Lower leg skin (tissue), 4 donors: ENCODE results near the gene SLC13A3. TPM values are rescaled to one million over a fixed set of nuclear protein-coding genes. Genes with fewer than 3 reads are reported as not detected.

ENCODE experiments used
- DNase-seq, 2 donors: peaks; one replicate each; pipeline ENCODE4 v3.0.0-alpha.2; 2019; ENCODE audit warnings: low spot score in 2 of 2
- H3K4me3 ChIP-seq: fragments of 200-600 bp; sonication (generic); 2 replicates; pipeline ENCODE4 v1.5.1; 2017; ENCODE audit warnings: mild to moderate bottlenecking, low read depth; ENCODE audit not compliant: poor library complexity, severe bottlenecking
- CTCF ChIP-seq, 3 donors: fragments of 450-650 bp; IDR thresholded peaks; one replicate each; pipeline ENCODE4 v1.5.1; 2016; ENCODE audit warnings: antibody characterized with exemption in 3 of 3, mild to moderate bottlenecking in 3 of 3, moderate library complexity in 2 of 3
- POLR2A ChIP-seq, 2 donors: fragments of 450-650 bp; IDR thresholded peaks; one replicate each; pipeline ENCODE4 v1.6.1; 2016 to 2017; ENCODE audit warnings: antibody characterized with exemption in 2 of 2, mild to moderate bottlenecking in 1 of 2, moderate library complexity in 1 of 2
- WGBS, 2 donors: methylation state at CpG; one replicate each; pipeline ENCODE4 v1.1.5; 2018; 5-methylcytosine and 5-hydroxymethylcytosine counted together
- intact Hi-C: fragments of 100-400 bp; cut with DNase I; formaldehyde crosslinking; loops from one replicate; pipeline ENCODE4 v1.15.0; 2023; ENCODE audit warnings: low total_unique reads
- total RNA-seq, 4 donors: library from RNA; depleted of rRNA; stranded (reverse); fragments of >200 nt; gene quantifications; one replicate each; pipeline ENCODE4 v1.1.0, GENCODE V29; 2016

SLC13A3 gene
- total RNA-seq, 4 donors from 2014 or later: 1.4 to 3.3 (median 1.8) TPM

- no peak for TF ChIP-seq POLR2A (IDR thresholded peaks at IDR 0.05)
- no peak for TF ChIP-seq CTCF (IDR thresholded peaks at IDR 0.05)
- H3K4me3 ChIP-seq: no peak overlapping the region
- peak in 1 of 2 donors; percentile 42 for DNase-seq
- WGBS, 2 donors: 69 to 83% methylated on average over 4 of the region's 4 CpGs
- intact Hi-C loops: no loop called here
These were observed 98.5 kb downstream of the SLC13A3 start for GRCh38 chr20:46552460-46553420.

- intact Hi-C loops: no loop called here
- WGBS, 2 donors: 73 to 75% methylated on average over 12 of the region's 12 CpGs
- peak in 1 of 2 donors; percentile 68 for DNase-seq
- H3K4me3 ChIP-seq: no peak overlapping the region
- no peak for TF ChIP-seq POLR2A (IDR thresholded peaks at IDR 0.05)
- TF ChIP-seq CTCF (IDR thresholded peaks at IDR 0.05): no peak
These were observed 99.5 kb downstream of the SLC13A3 start for GRCh38 chr20:46551522-46552381.

- 54 to 56% methylated on average over 6 to 9 of the region's 9 CpGs for WGBS, 2 donors
These were observed 100.8 kb downstream of the SLC13A3 start, which contains the start of gene OCSTAMP for GRCh38 chr20:46550461-46550860. OCSTAMP (minus strand) TSS chr20:46550654; CDS start chr20:46550560, 94 bp downstream.

GRCh38 chr20:46549188-46549972 lies 101.9 kb downstream of the SLC13A3 start:
- WGBS, 2 donors: 84% methylated on average over 4 of the region's 4 CpGs
- no peak for DNase-seq
- intact Hi-C loops: no loop called here
- TF ChIP-seq CTCF (IDR thresholded peaks at IDR 0.05) (no peak), POLR2A (IDR thresholded peaks at IDR 0.05) (no peak)
- H3K4me3 ChIP-seq: no peak overlapping the region

More at GRCh38 chr20:46550461-46550860, 100.8 kb downstream of the SLC13A3 start, which contains the start of gene OCSTAMP:
- TF ChIP-seq POLR2A (IDR thresholded peaks at IDR 0.05) (no peak), CTCF (IDR thresholded peaks at IDR 0.05) (no peak)
- peak in 1 of 2 donors; percentile 62 for DNase-seq
- intact Hi-C loops: no loop called here
- H3K4me3 ChIP-seq: no peak within 1 kb of the TSS

- no peak for TF ChIP-seq POLR2A (IDR thresholded peaks at IDR 0.05)
- no peak for TF ChIP-seq CTCF (IDR thresholded peaks at IDR 0.05)
- no peak overlapping the region for H3K4me3 ChIP-seq
- intact Hi-C loops: no loop called here
- 81 to 89% methylated on average over 5 of the region's 5 CpGs for whole genome bisulfite sequencing, 2 donors
- no peak for DNase-seq
These were observed 102.6 kb downstream of the SLC13A3 start for GRCh38 chr20:46548688-46549087.
